ENCODE results near the gene BMPR1B. TPM values are rescaled to one million over a fixed set of nuclear protein-coding genes. Genes with fewer than 3 reads are reported as not detected.

BMPR1B gene
- total and polyA plus RNA-seq, 4 donors = 0.27 to 0.70 (median 0.48) TPM

DNA sequence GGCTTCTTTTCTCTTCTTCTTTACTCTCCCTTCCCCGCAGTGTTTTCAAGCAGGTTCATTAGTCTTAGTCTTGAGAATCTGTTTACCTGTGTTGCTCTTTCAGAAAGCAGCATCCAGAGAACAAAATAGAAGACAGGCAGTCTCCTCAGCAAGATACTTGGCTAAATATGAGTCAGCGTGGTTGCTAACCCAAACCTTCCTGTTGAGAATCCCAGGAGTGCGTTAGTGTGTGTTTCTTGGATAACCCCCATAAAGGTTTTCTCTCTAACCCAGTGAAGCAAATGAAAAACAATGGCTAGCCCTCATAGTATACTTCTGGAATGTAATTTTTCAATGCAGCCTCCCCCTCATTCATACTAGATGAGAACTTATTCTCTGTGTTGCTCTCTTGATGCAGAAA lies 41.1 kb downstream of the BMPR1B start:
- TF ChIP-seq REST (IDR thresholded peaks at IDR 0.05) = no peak
- TF ChIP-seq JUND (IDR thresholded peaks at IDR 0.05) = no peak
- TF ChIP-seq FOXA1 (IDR thresholded peaks at IDR 0.05) = no peak
- TF ChIP-seq RXRA (IDR thresholded peaks at IDR 0.05) = no peak
- TF ChIP-seq ZBTB33 (IDR thresholded peaks at IDR 0.05) = no peak
- no peak for TF ChIP-seq YY1 (IDR thresholded peaks at IDR 0.05)
- no peak for TF ChIP-seq HNF4A (conservative IDR thresholded peaks at IDR 0.05)
- no peak for TF ChIP-seq MAX (IDR thresholded peaks at IDR 0.05)
- TF ChIP-seq SP1 (IDR thresholded peaks at IDR 0.05) = no peak
- TF ChIP-seq RAD21 (IDR thresholded peaks at IDR 0.05) = no peak
- no peak for TF ChIP-seq GABPA (IDR thresholded peaks at IDR 0.05 in 1 of 2, conservative IDR thresholded peaks at IDR 0.05 in 1 of 2)
- Histone ChIP-seq H3K27me3 (ENCODE audit: control insufficient read depth in 4 of 4, insufficient read depth in 4 of 4, low read length in 3 of 4) (peaks cover 0 to 3% (median 0%) of the 10 kb centered on the region in 4 donors), H3K27ac (ENCODE audit: low read depth in 1 of 2, low read length in 2 of 2) (no peak overlapping the region), H3K9me3 (ENCODE audit: control insufficient read depth in 4 of 4, low read length in 3 of 4) (no peaks in the 10 kb centered on the region), H3K4me3 (ENCODE audit: low read depth in 1 of 3, low read length in 3 of 3) (no peak overlapping the region), H3K36me3 (ENCODE audit: control insufficient read depth in 4 of 4, insufficient read depth in 3 of 4, low read depth in 1 of 4, low read length in 3 of 4) (no peaks in the 10 kb centered on the region), H3K9ac (ENCODE audit: low read depth in 1 of 2, low read length in 2 of 2) (no peak overlapping the region), H3K4me1 (ENCODE audit: control insufficient read depth in 4 of 4, insufficient read depth in 4 of 4, low read length in 3 of 4) (no peaks in the 10 kb centered on the region)
- no peak for DNase-seq (ENCODE audit: low spot score)
- 65% methylated on average over 3 of the region's 3 CpGs for WGBS

GRCh38 chr4:94801016-94801415 lies 43.3 kb downstream of the BMPR1B start:
- TF ChIP-seq YY1 (IDR thresholded peaks at IDR 0.05) (no peak), GABPA (IDR thresholded peaks at IDR 0.05 in 1 of 2, conservative IDR thresholded peaks at IDR 0.05 in 1 of 2) (no peak), RXRA (IDR thresholded peaks at IDR 0.05) (no peak), FOXA2 (IDR thresholded peaks at IDR 0.05) (no peak), SP1 (IDR thresholded peaks at IDR 0.05) (no peak), NR2F2 (IDR thresholded peaks at IDR 0.05) (no peak), MAX (IDR thresholded peaks at IDR 0.05) (no peak), JUND (IDR thresholded peaks at IDR 0.05) (no peak), HNF4G (IDR thresholded peaks at IDR 0.05) (no peak), TAF1 (conservative IDR thresholded peaks at IDR 0.05) (no peak)
- TF ChIP-seq, protein P1, sequence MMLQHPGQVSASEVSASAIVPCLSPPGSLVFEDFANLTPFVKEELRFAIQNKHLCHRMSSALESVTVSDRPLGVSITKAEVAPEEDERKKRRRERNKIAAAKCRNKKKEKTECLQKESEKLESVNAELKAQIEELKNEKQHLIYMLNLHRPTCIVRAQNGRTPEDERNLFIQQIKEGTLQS (IDR thresholded peaks at IDR 0.05) = no peak
- no peaks in the 10 kb centered on the region for H3K9me3 ChIP-seq (ENCODE audit: control insufficient read depth in 4 of 4, low read length in 3 of 4)
- H3K9ac ChIP-seq (ENCODE audit: low read depth in 1 of 2, low read length in 2 of 2) = no peak overlapping the region
- no peaks in the 10 kb centered on the region for H3K36me3 ChIP-seq (ENCODE audit: control insufficient read depth in 4 of 4, insufficient read depth in 3 of 4, low read depth in 1 of 4, low read length in 3 of 4)
- no peaks in the 10 kb centered on the region for H3K4me1 ChIP-seq (ENCODE audit: control insufficient read depth in 4 of 4, insufficient read depth in 4 of 4, low read length in 3 of 4)
- no peak overlapping the region for H3K4me3 ChIP-seq (ENCODE audit: low read depth in 1 of 3, low read length in 3 of 3)
- H3K27me3 ChIP-seq (ENCODE audit: control insufficient read depth in 4 of 4, insufficient read depth in 4 of 4, low read length in 3 of 4) = peaks cover 0 to 3% (median 0%) of the 10 kb centered on the region in 4 donors
- no peak overlapping the region for H3K27ac ChIP-seq (ENCODE audit: low read depth in 1 of 2, low read length in 2 of 2)
- 83% methylated on average over 2 of the region's 2 CpGs for WGBS
- DNase-seq (ENCODE audit: low spot score) = no peak

All from liver (tissue), 9 donors.